Glutamatergic neuron (in vitro differentiated cells): ENCODE data around the gene CEP95. TPM values are rescaled to one million over a fixed set of nuclear protein-coding genes. Genes with fewer than 3 reads are reported as not detected.

Experiments
- DNase-seq: peaks from one replicate; pipeline ENCODE4 v3.0.0; 2022
- H3K27ac Mint-ChIP-seq: one replicate; pipeline ENCODE4 v1.8.0; 2020; ENCODE audit warnings: mild to moderate bottlenecking, mixed read lengths, inconsistent platforms; ENCODE audit not compliant: unreplicated experiment
- H3K27me3 Mint-ChIP-seq: one replicate; pipeline ENCODE4 v1.8.0; 2020; ENCODE audit warnings: mild to moderate bottlenecking, moderate library complexity, mixed read lengths, inconsistent platforms; ENCODE audit not compliant: unreplicated experiment
- H3K36me3 Mint-ChIP-seq: one replicate; pipeline ENCODE4 v1.8.0; 2020; ENCODE audit warnings: mild to moderate bottlenecking, mixed read lengths, inconsistent platforms; ENCODE audit not compliant: unreplicated experiment
- H3K4me1 Mint-ChIP-seq: one replicate; pipeline ENCODE4 v1.8.0; 2020; ENCODE audit warnings: mild to moderate bottlenecking, low read depth, mixed read lengths, inconsistent platforms; ENCODE audit not compliant: unreplicated experiment
- H3K4me3 Mint-ChIP-seq: one replicate; pipeline ENCODE4 v1.8.0; 2020; ENCODE audit warnings: mild to moderate bottlenecking, mixed read lengths, inconsistent platforms; ENCODE audit not compliant: unreplicated experiment
- H3K9me3 Mint-ChIP-seq: one replicate; pipeline ENCODE4 v1.8.0; 2020; ENCODE audit warnings: mild to moderate bottlenecking, moderate library complexity, mixed read lengths, inconsistent platforms; ENCODE audit not compliant: unreplicated experiment
- CTCF ChIP-seq: fragments of 200-600 bp; sonication (generic); IDR thresholded peaks from one replicate; pipeline ENCODE4 v1.5.0; 2021; ENCODE audit not compliant: partially characterized antibody, unreplicated experiment
- total RNA-seq: library from RNA; stranded (reverse); fragmentation: NEBNext Ultra II Directional; extraction: Animal tissue kit (Norgen Biotek cat#: 25700); gene quantifications from one replicate; pipeline ENCODE4 v1.2.1, GENCODE V29; 2021; ENCODE audit not compliant: unreplicated experiment

Gene CEP95
- total RNA-seq, 1 donor from 2014 or later = 120 TPM

- peaks cover 4% of the 10 kb centered on the region for H3K27me3 Mint-ChIP-seq
- peak overlapping the region; percentile 100 for H3K4me3 Mint-ChIP-seq
- H3K27ac Mint-ChIP-seq = peak overlapping the region; percentile 93
- peaks cover 10% of the 10 kb centered on the region for H3K9me3 Mint-ChIP-seq
- DNase-seq = no peak
- peaks cover 26% of the 10 kb centered on the region for H3K4me1 Mint-ChIP-seq
- H3K36me3 Mint-ChIP-seq = no peaks in the 10 kb centered on the region
- TF ChIP-seq CTCF = no peak
Observed at GRCh38 chr17:64496348-64496785, 10.4 kb upstream of the CEP95 start.

- Mint-ChIP-seq H3K4me1 (peaks cover 26% of the 10 kb centered on the region), H3K36me3 (no peaks in the 10 kb centered on the region), H3K27me3 (peaks cover 4% of the 10 kb centered on the region), H3K27ac (peak within 1 kb of the TSS; percentile 93), H3K9me3 (peaks cover 10% of the 10 kb centered on the region), H3K4me3 (peak within 1 kb of the TSS; percentile 100)
- peak; percentile 61 for TF ChIP-seq CTCF
- DNase-seq = peak; percentile 98
Observed at GRCh38 chr17:64496786-64497564, 9.8 kb upstream of the CEP95 start, which contains the start of gene POLG2. POLG2 (minus strand) TSS chr17:64497054; CDS start chr17:64496968, 86 bp downstream.

GRCh38 chr17:64497565-64498035, 9.2 kb upstream of the CEP95 start:
- Mint-ChIP-seq H3K27ac (peak overlapping the region; percentile 93), H3K9me3 (peaks cover 10% of the 10 kb centered on the region), H3K4me1 (peaks cover 26% of the 10 kb centered on the region), H3K27me3 (peaks cover 4% of the 10 kb centered on the region), H3K4me3 (peak overlapping the region; percentile 100), H3K36me3 (no peaks in the 10 kb centered on the region)
- no peak for DNase-seq
- peak; percentile 4 for TF ChIP-seq CTCF

GRCh38 chr17:64498308-64499203, 8.2 kb upstream of the CEP95 start:
- Mint-ChIP-seq H3K27ac (peak overlapping the region; percentile 35), H3K27me3 (peaks cover 4% of the 10 kb centered on the region), H3K4me3 (peak overlapping the region; percentile 78), H3K4me1 (peaks cover 31% of the 10 kb centered on the region), H3K36me3 (no peaks in the 10 kb centered on the region), H3K9me3 (peaks cover 10% of the 10 kb centered on the region)
- no peak for DNase-seq
- no peak for TF ChIP-seq CTCF
